ENCODE measurements around the gene IRF2BP1. TPM values are rescaled to one million over a fixed set of nuclear protein-coding genes. Genes with fewer than 3 reads are reported as not detected.

IRF2BP1 gene
- total RNA-seq, 1 experiment from 2014 or later = 29.7 TPM

- Histone ChIP-seq H3K36me3 (ENCODE audit: insufficient read depth, low read length, poor library complexity, severe bottlenecking) (peaks cover 81% of the 10 kb centered on the region), H3K27ac (ENCODE audit: low read depth, low read length, poor library complexity, severe bottlenecking) (no peak overlapping the region), H3K4me1 (ENCODE audit: insufficient read depth, low read length, poor library complexity, severe bottlenecking) (no peaks in the 10 kb centered on the region), H3K4me3 (ENCODE audit: low read depth, low read length, poor library complexity, severe bottlenecking) (no peak overlapping the region), H3K9me3 (ENCODE audit: low read depth, low read length, poor library complexity, severe bottlenecking) (no peaks in the 10 kb centered on the region), H3K27me3 (replicated peaks; ENCODE audit: insufficient read depth, low read depth, low read length, poor library complexity) (no peaks in the 10 kb centered on the region)
- intact Hi-C loops (cut with micrococcal nuclease; ENCODE audit: unreplicated experiment) = no loop called here
- DNase-seq (ENCODE audit: low spot score) = no peak
- BruUV-seq (replicated peaks) = no TSS peak
- TF ChIP-seq EZH2 (IDR thresholded peaks at IDR 0.05; ENCODE audit: borderline replicate concordance, low read depth, low read length, poor library complexity, severe bottlenecking) (no peak), CTCF (conservative IDR thresholded peaks at IDR 0.05; ENCODE audit: low read depth, low read length) (no peak)
- POLR2A ChIA-PET (ENCODE audit: low non-redundant PET) = no interaction called here
- CTCF ChIA-PET = no interaction called here
These were observed 38.3 kb downstream of the IRF2BP1 start for GRCh38 chr19:45847663-45848062.

- TF ChIP-seq EZH2 (IDR thresholded peaks at IDR 0.05; ENCODE audit: borderline replicate concordance, low read depth, low read length, poor library complexity, severe bottlenecking) (no peak), CTCF (conservative IDR thresholded peaks at IDR 0.05; ENCODE audit: low read depth, low read length) (no peak)
- ChIA-PET POLR2A (ENCODE audit: low non-redundant PET) (no interaction called here), CTCF (interaction anchor here (0.6 kb wide), 1 partner anchor 687 kb away, joined by 3 read pairs; no protein-coding TSS in a partner anchor)
- Histone ChIP-seq H3K27ac (ENCODE audit: low read depth, low read length, poor library complexity, severe bottlenecking) (no peak overlapping the region), H3K36me3 (ENCODE audit: insufficient read depth, low read length, poor library complexity, severe bottlenecking) (peaks cover 81% of the 10 kb centered on the region), H3K4me3 (ENCODE audit: low read depth, low read length, poor library complexity, severe bottlenecking) (no peak overlapping the region), H3K4me1 (ENCODE audit: insufficient read depth, low read length, poor library complexity, severe bottlenecking) (no peaks in the 10 kb centered on the region), H3K9me3 (ENCODE audit: low read depth, low read length, poor library complexity, severe bottlenecking) (no peaks in the 10 kb centered on the region), H3K27me3 (replicated peaks; ENCODE audit: insufficient read depth, low read depth, low read length, poor library complexity) (no peaks in the 10 kb centered on the region)
- no TSS peak for BruUV-seq (replicated peaks)
- DNase-seq (ENCODE audit: low spot score) = no peak
- intact Hi-C loops (cut with micrococcal nuclease; ENCODE audit: unreplicated experiment) = no loop called here
These were observed 43.7 kb downstream of the IRF2BP1 start for GRCh38 chr19:45842198-45842597.

GRCh38 chr19:45834970-45835369 is 51.0 kb downstream of the IRF2BP1 start:
- intact Hi-C loops (cut with micrococcal nuclease; ENCODE audit: unreplicated experiment) = no loop called here
- H3K27ac ChIP-seq (ENCODE audit: low read depth, low read length, poor library complexity, severe bottlenecking) = no peak overlapping the region
- TF ChIP-seq EZH2 (IDR thresholded peaks at IDR 0.05; ENCODE audit: borderline replicate concordance, low read depth, low read length, poor library complexity, severe bottlenecking) (no peak), CTCF (conservative IDR thresholded peaks at IDR 0.05; ENCODE audit: low read depth, low read length) (no peak)
- ChIA-PET POLR2A (ENCODE audit: low non-redundant PET) (no interaction called here), CTCF (no interaction called here)
- no peaks in the 10 kb centered on the region for H3K27me3 ChIP-seq (replicated peaks; ENCODE audit: insufficient read depth, low read depth, low read length, poor library complexity)
- peaks cover 82% of the 10 kb centered on the region for H3K36me3 ChIP-seq (ENCODE audit: insufficient read depth, low read length, poor library complexity, severe bottlenecking)
- no peaks in the 10 kb centered on the region for H3K9me3 ChIP-seq (ENCODE audit: low read depth, low read length, poor library complexity, severe bottlenecking)
- no peak overlapping the region for H3K4me3 ChIP-seq (ENCODE audit: low read depth, low read length, poor library complexity, severe bottlenecking)
- no peak for DNase-seq (ENCODE audit: low spot score)
- H3K4me1 ChIP-seq (ENCODE audit: insufficient read depth, low read length, poor library complexity, severe bottlenecking) = no peaks in the 10 kb centered on the region
- BruUV-seq (replicated peaks) = no TSS peak

Other genes with a start within 250 kb of the IRF2BP1 start
- gene EML2, start 246.7 kb downstream of the IRF2BP1 start, total RNA-seq (2021) = 17.0 and 21.0 TPM in 2 replicates
- gene GIPR, start 217.9 kb downstream of the IRF2BP1 start, total RNA-seq (2021) = 0.45 and 1.0 TPM in 2 replicates
- gene SNRPD2, start 194.2 kb downstream of the IRF2BP1 start, total RNA-seq (2021) = 590 and 597 TPM in 2 replicates
- gene QPCTL, start 193.5 kb downstream of the IRF2BP1 start, total RNA-seq (2021) = 12.8 and 17.4 TPM in 2 replicates
- gene FBXO46, start 155.2 kb downstream of the IRF2BP1 start, total RNA-seq (2021) = 18.8 and 24.3 TPM in 2 replicates
- not detected in 2 replicates for gene MEIOSIN, start 152.7 kb downstream of the IRF2BP1 start, total RNA-seq (2021)
- gene SIX5, start 116.9 kb downstream of the IRF2BP1 start, total RNA-seq (2021) = 23.6 and 26.7 TPM in 2 replicates
- gene DMPK, start 103.7 kb downstream of the IRF2BP1 start, total RNA-seq (2021) = 79.9 and 82.0 TPM in 2 replicates
- gene DMWD, start 93.3 kb downstream of the IRF2BP1 start, total RNA-seq (2021) = 79.2 and 86.7 TPM in 2 replicates
- gene RSPH6A, start 70.8 kb downstream of the IRF2BP1 start, total RNA-seq (2021) = 0.15 and 0.19 TPM in 2 replicates
- 85.5 and 92.4 TPM in 2 replicates for gene SYMPK, start 23.0 kb downstream of the IRF2BP1 start, total RNA-seq (2021)
- not detected in 2 replicates for gene FOXA3, start 21.8 kb downstream of the IRF2BP1 start, total RNA-seq (2021)
- gene MYPOP, start 16.5 kb upstream of the IRF2BP1 start, total RNA-seq (2021) = 11.4 and 13.5 TPM in 2 replicates
- not detected in 2 replicates for gene NANOS2, start 28.6 kb upstream of the IRF2BP1 start, total RNA-seq (2021)
- gene NOVA2, start 87.7 kb upstream of the IRF2BP1 start, total RNA-seq (2021) = not detected in 2 replicates
- gene CCDC61, start 109.3 kb upstream of the IRF2BP1 start, total RNA-seq (2021) = 15.4 and 16.5 TPM in 2 replicates
- gene PGLYRP1, start 136.9 kb upstream of the IRF2BP1 start, total RNA-seq (2021) = not detected in 2 replicates
- gene IGFL4, start 154.9 kb upstream of the IRF2BP1 start, total RNA-seq (2021) = not detected in 2 replicates
- gene IGFL3, start 238.5 kb upstream of the IRF2BP1 start, total RNA-seq (2021) = not detected in 2 replicates